ENCODE results near the gene CCM2.

The CCM2 gene

DNA sequence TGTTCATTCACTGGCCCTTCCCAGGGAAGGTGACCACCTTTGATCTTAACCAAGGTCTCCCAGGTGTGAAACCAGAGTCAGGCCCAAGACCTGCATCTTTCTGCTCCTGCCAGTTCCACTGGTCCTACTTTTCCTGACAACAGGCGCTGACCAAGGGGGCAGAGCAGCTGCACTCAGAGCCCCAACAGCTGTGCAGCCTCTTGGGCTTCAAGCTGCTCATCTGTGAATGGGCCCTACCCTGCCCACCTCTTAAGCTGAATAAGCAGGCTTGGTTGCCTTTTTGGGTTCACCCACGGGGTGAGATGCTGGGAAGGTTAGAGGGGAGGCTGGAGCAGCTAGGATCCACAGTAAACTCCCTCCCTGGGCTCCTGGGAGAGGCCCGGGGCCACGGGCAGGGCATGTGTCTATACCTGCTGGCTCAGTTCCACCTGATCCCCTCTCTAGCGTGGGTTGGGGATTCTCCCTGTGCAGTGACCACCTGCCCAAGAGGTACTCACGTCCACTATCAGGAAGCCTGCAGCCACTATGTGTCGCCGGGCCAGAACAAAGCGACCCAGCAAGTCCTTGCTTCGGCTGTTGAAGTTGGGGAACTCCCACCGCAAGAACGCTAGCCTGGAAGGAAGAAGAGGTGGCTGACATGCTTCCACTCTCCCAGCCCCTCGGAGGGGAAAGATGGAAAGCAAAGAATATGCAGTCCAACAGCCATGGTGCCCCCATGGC is 100.9 kb downstream of the CCM2 start:
- no peak for ATAC-seq (ENCODE audit: low read depth)
- H3K36me3 ChIP-seq (ENCODE audit: low read depth), result peaks cover 76% of the 10 kb centered on the region
- TF ChIP-seq, protein P1, sequence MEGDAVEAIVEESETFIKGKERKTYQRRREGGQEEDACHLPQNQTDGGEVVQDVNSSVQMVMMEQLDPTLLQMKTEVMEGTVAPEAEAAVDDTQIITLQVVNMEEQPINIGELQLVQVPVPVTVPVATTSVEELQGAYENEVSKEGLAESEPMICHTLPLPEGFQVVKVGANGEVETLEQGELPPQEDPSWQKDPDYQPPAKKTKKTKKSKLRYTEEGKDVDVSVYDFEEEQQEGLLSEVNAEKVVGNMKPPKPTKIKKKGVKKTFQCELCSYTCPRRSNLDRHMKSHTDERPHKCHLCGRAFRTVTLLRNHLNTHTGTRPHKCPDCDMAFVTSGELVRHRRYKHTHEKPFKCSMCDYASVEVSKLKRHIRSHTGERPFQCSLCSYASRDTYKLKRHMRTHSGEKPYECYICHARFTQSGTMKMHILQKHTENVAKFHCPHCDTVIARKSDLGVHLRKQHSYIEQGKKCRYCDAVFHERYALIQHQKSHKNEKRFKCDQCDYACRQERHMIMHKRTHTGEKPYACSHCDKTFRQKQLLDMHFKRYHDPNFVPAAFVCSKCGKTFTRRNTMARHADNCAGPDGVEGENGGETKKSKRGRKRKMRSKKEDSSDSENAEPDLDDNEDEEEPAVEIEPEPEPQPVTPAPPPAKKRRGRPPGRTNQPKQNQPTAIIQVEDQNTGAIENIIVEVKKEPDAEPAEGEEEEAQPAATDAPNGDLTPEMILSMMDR (IDR thresholded peaks at IDR 0.05; ENCODE audit: poor library complexity, severe bottlenecking), result no peak

DNA sequence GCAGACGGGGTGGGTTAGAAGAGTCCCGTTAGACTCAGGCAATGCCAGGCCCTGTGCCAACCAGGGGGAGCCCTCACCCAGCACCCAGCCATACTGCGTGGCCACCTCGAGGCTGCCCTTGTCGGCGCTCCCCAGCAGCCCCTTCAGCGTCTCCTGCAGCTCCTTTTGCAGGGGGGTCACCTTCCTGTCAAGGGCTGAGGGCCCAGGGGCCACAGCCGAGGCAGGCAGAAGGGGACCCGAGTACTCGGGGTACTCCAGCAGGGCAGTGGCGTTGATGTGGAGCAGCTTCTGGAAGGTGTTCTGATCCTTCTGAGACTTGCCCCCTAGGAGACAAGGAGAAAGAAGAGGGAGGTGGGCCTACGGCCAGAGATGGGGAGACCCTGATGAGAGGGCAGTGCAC is 101.7 kb downstream of the CCM2 start:
- no peak overlapping the region for H3K4me3 ChIP-seq (ENCODE audit: severe bottlenecking)
- no peaks in the 10 kb centered on the region for H3K4me1 ChIP-seq (ENCODE audit: insufficient read depth, poor library complexity, severe bottlenecking)
- TF ChIP-seq, protein P1 (IDR thresholded peaks at IDR 0.05; ENCODE audit: poor library complexity, severe bottlenecking), result no peak
- H3K9me3 ChIP-seq (ENCODE audit: severe bottlenecking), result no peaks in the 10 kb centered on the region
- ATAC-seq (ENCODE audit: low read depth) (no peak), DNase-seq (ENCODE audit: low spot score) (no peak)
- H3K36me3 ChIP-seq (ENCODE audit: low read depth), result peaks cover 84% of the 10 kb centered on the region
- no peaks in the 10 kb centered on the region for H3K27me3 ChIP-seq (ENCODE audit: insufficient read depth, poor library complexity, severe bottlenecking)
- H3K27ac ChIP-seq (ENCODE audit: poor library complexity, severe bottlenecking), result no peak overlapping the region

More for the DNA sequence above, 100.9 kb downstream of the CCM2 start:
- Histone ChIP-seq H3K4me1 (ENCODE audit: insufficient read depth, poor library complexity, severe bottlenecking) (no peaks in the 10 kb centered on the region), H3K4me3 (ENCODE audit: severe bottlenecking) (no peak overlapping the region), H3K27ac (ENCODE audit: poor library complexity, severe bottlenecking) (no peak overlapping the region), H3K27me3 (ENCODE audit: insufficient read depth, poor library complexity, severe bottlenecking) (no peaks in the 10 kb centered on the region), H3K9me3 (ENCODE audit: severe bottlenecking) (no peaks in the 10 kb centered on the region)
- no peak for DNase-seq (ENCODE audit: low spot score)

DNA sequence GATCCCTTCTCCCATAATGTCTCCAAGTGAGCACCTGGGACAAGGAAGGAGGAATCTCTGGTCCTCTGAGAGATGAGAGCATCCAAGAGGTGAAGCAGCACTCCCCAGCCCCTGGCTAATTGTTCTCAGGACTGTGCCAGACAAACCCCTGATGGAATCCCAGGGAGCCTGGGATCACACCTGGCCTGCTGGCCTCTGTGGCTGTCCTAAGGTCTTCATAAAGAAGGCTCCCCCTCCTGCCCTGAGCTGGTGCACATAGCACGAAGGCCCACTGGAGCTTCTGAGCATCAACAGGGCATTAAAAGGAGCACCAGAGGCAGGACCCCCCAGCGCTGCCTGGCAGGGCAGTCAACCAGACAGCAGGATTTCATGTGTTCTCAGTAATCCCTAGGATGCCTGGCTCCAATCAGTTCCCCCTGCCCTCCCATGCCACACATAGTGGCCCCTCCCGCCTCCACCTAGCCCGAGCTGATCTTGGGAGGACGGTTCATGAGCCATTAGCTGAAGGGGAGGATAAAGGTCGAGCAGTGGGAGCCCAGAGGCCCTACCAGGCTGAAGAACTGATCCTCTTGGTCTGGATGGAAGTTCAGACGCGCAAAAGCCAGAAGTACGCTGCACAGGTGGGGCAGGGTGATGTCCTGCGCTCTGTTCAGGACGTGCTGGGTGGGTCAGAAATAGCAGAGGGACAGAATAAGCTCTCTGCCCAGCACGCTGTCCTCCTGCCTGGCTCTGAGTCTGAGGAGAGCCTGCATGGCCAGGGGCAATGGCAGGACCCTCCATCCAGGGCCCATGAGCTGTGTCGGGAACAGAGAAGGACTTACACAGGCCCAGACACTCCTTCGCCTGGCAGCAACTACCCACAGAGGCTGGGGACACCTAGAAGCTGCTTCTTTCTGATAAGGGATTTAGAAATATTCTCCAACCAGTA is 103.0 kb downstream of the CCM2 start:
- no peak for DNase-seq (ENCODE audit: low spot score)
- Histone ChIP-seq H3K4me3 (ENCODE audit: severe bottlenecking) (no peak overlapping the region), H3K27me3 (ENCODE audit: insufficient read depth, poor library complexity, severe bottlenecking) (no peaks in the 10 kb centered on the region), H3K4me1 (ENCODE audit: insufficient read depth, poor library complexity, severe bottlenecking) (no peaks in the 10 kb centered on the region), H3K36me3 (ENCODE audit: low read depth) (peaks cover 97% of the 10 kb centered on the region), H3K27ac (ENCODE audit: poor library complexity, severe bottlenecking) (no peak overlapping the region), H3K9me3 (ENCODE audit: severe bottlenecking) (no peaks in the 10 kb centered on the region)
- TF ChIP-seq, protein P1 (IDR thresholded peaks at IDR 0.05; ENCODE audit: poor library complexity, severe bottlenecking), result no peak
- no peak for ATAC-seq (ENCODE audit: low read depth)

DNA sequence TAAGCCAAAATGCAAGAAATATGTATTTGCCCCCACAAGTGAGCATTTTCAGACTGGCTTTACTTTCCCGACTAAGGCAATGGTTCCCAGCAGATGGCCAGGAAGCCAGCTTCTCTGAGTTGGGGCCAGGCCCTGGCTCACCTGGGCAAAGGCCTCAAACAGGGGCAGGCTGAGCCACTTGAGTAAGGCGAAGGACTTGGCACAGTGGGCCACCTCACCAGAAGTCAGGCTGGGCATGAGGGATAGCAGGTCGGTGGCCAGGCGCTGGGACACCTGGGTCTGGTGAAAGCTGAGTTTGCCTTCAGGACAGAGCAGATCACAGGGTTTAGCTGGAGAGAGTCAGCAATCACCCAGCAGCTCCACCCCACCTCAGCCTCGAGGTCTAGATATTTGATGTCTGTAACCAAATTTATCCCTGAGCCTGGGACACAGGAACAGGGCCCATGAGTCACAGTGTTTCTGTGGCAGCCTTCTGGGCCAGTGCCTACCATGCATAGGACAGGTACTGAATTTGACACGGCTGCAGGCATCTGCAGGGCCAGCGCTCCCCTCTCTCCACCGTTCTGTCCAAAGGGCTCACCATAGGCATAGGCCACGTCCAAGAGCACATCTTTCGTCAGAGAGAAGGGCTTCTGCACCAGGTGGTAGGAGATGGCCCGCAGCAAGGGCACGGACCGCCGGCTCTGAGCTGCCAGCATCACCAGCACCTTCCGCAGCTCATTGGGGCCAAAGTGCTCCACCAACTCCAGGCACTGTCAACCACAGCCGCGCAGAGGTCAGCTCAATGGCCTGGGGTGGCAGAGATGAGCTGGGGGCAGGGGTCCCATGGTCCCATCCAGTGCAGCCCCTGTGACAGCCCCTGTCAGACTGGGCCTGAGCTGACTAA is 104.2 kb downstream of the CCM2 start:
- ATAC-seq (ENCODE audit: low read depth) (no peak), DNase-seq (ENCODE audit: low spot score) (no peak)
- H3K27me3 ChIP-seq (ENCODE audit: insufficient read depth, poor library complexity, severe bottlenecking), result no peaks in the 10 kb centered on the region
- H3K27ac ChIP-seq (ENCODE audit: poor library complexity, severe bottlenecking), result no peak overlapping the region
- no peaks in the 10 kb centered on the region for H3K9me3 ChIP-seq (ENCODE audit: severe bottlenecking)
- H3K4me3 ChIP-seq (ENCODE audit: severe bottlenecking), result no peak overlapping the region
- H3K4me1 ChIP-seq (ENCODE audit: insufficient read depth, poor library complexity, severe bottlenecking), result no peaks in the 10 kb centered on the region
- peaks cover 98% of the 10 kb centered on the region for H3K36me3 ChIP-seq (ENCODE audit: low read depth)
- TF ChIP-seq, protein P1 (IDR thresholded peaks at IDR 0.05; ENCODE audit: poor library complexity, severe bottlenecking), result no peak

Data from RWPE2 (cell line).